ENCODE data around the gene TEX13B.

TEX13B gene

GRCh38 chrX:107935664-107936433, 46.3 kb downstream of the TEX13B start:
- no peak for DNase-seq

DNA sequence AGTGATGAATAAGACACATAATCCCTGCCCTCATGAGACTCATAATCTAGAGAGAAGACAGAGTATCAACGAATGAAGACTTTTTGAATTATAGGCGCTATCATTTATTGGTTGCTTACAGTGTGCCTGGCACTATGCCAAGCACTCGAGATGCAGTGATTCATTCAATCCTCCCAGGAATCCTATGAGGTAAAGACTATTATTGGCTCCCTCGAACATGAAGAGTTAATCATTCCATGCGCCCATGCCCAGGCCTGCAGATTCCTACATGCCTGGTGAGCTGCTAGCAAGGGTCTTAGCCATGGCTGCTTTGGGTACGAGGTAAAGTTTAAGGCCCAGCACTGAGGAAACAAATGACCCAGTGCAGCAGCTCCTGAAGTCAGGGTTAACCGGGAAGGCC, 47.0 kb downstream of the TEX13B start:
- no peak for DNase-seq

- no peak for DNase-seq
These were observed 47.9 kb downstream of the TEX13B start for GRCh38 chrX:107934262-107934661.
